Sigmoid colon (tissue), 4 donors: ENCODE results near the gene SUGCT.

Source experiments
- CTCF ChIP-seq, 4 experiments: fragments of 450-650 bp in 3 of 4; fragments of 200-600 bp in 1 of 4; IDR thresholded peaks; one replicate each; pipeline ENCODE4 v1.5.1; 2016 to 2019; ENCODE audit warnings: antibody characterized with exemption in 4 of 4, mild to moderate bottlenecking in 3 of 4, moderate library complexity in 2 of 4
- POLR2A ChIP-seq, 2 donors: fragments of 450-650 bp; IDR thresholded peaks; one replicate each; pipeline ENCODE4 v1.6.1; 2016; ENCODE audit warnings: antibody characterized with exemption in 2 of 2, mild to moderate bottlenecking in 2 of 2, moderate library complexity in 2 of 2
- POLR2AphosphoS5 ChIP-seq, 4 donors: sonication (generic); formaldehyde crosslinking; IDR thresholded peaks; one replicate each; pipeline ENCODE4 v1.6.1; 2017; ENCODE audit warnings: antibody characterized with exemption in 4 of 4

DNA sequence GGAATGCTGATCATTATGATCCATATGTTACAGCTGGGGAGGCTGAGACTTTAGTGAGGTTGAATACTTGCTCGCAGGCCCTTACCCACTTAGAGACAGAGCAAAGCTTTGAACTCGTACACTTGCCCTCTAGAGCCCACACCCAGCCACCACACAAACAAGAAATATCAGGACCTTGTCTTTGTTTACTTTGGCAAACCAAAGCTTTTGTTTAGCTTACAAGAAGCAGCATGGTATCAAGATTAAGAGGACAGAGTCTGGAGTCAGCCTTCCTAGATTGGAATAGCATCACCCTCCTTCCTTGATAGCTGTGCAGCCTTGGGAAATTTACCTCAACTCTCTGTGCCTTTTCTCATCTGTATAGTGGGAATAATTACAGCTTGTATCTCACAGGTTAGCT is 477.5 kb downstream of the SUGCT start:
- TF ChIP-seq POLR2AphosphoS5 (IDR thresholded peaks at IDR 0.05) (no peak), CTCF (IDR thresholded peaks at IDR 0.05) (no peak), POLR2A (IDR thresholded peaks at IDR 0.05) (no peak)
